Measurements from ENCODE around the gene STXBP5. TPM values are rescaled to one million over a fixed set of nuclear protein-coding genes. Genes with fewer than 3 reads are reported as not detected.
"Not testable (repeated sequence)": the region's sequence is repeated elsewhere in the genome, so short reads cannot be mapped to it uniquely, and the experiment has no call there.

STXBP5 gene
- total RNA-seq, 6 donors from 2014 or later, result 10.5 to 26.5 (median 15.7) TPM

- H3K36me3 ChIP-seq, result peaks cover 0 to 11% (median 0%) of the 10 kb centered on the region in 4 donors
- H3K9me3 ChIP-seq, result no peaks in the 10 kb centered on the region
- no peaks in the 10 kb centered on the region for H3K4me1 ChIP-seq
- H3K27me3 ChIP-seq, result no peaks in the 10 kb centered on the region
- DNase-seq (no peak), ATAC-seq (ENCODE audit: low FRiP score in 2 of 2) (no peak)
- WGBS, 2 donors, result 91 to 92% methylated on average over 1 of the region's 1 CpG
- TF ChIP-seq POLR2AphosphoS5 (IDR thresholded peaks at IDR 0.05), result no peak
- TF ChIP-seq EP300 (IDR thresholded peaks at IDR 0.05), result no peak
- no peak for TF ChIP-seq CTCF (IDR thresholded peaks at IDR 0.05)
- no peak for TF ChIP-seq POLR2A (IDR thresholded peaks at IDR 0.05)
- H3K4me3 ChIP-seq, result no peak overlapping the region
- H3K27ac ChIP-seq, result no peak overlapping the region
Measured at GRCh38 chr6:147372806-147373205, 168.6 kb downstream of the STXBP5 start.

GRCh38 chr6:147378819-147379218 is 174.6 kb downstream of the STXBP5 start:
- H3K27ac ChIP-seq, result no peak overlapping the region
- 100% methylated on average over 1 of the region's 1 CpG for WGBS, 2 donors
- ATAC-seq (ENCODE audit: low FRiP score in 2 of 2) (no peak), DNase-seq (no peak)
- H3K4me1 ChIP-seq, result no peaks in the 10 kb centered on the region
- H3K4me3 ChIP-seq, result no peak overlapping the region
- peaks cover 0 to 41% (median 7%) of the 10 kb centered on the region in 4 donors for H3K36me3 ChIP-seq
- no peaks in the 10 kb centered on the region for H3K9me3 ChIP-seq
- H3K27me3 ChIP-seq, result no peaks in the 10 kb centered on the region
- TF ChIP-seq CTCF (IDR thresholded peaks at IDR 0.05), result no peak
- no peak for TF ChIP-seq POLR2AphosphoS5 (IDR thresholded peaks at IDR 0.05)
- TF ChIP-seq POLR2A (IDR thresholded peaks at IDR 0.05), result no peak
- TF ChIP-seq EP300 (IDR thresholded peaks at IDR 0.05), result no peak

- peaks cover 0 to 52% (median 7%) of the 10 kb centered on the region in 4 donors for H3K36me3 ChIP-seq
- WGBS, 2 donors, result 95 to 100% methylated on average over 3 of the region's 3 CpGs
Measured at GRCh38 chr6:147380841-147381240, 176.6 kb downstream of the STXBP5 start.

GRCh38 chr6:147381712-147382111 is 177.5 kb downstream of the STXBP5 start:
- no peak overlapping the region for H3K4me3 ChIP-seq
- WGBS, 2 donors, result 91 to 93% methylated on average over 3 of the region's 3 CpGs

More at GRCh38 chr6:147380841-147381240, 176.6 kb downstream of the STXBP5 start:
- not testable (repeated sequence) for H3K9me3 ChIP-seq; H3K27me3 ChIP-seq; H3K4me1 ChIP-seq; H3K27ac ChIP-seq; DNase-seq; ATAC-seq (ENCODE audit: low FRiP score in 2 of 2); H3K4me3 ChIP-seq

GRCh38 chr6:147382945-147383554 is 178.8 kb downstream of the STXBP5 start:
- Histone ChIP-seq H3K9me3 (no peaks in the 10 kb centered on the region), H3K4me3 (no peak overlapping the region), H3K27me3 (no peaks in the 10 kb centered on the region), H3K36me3 (peaks cover 0 to 45% (median 7%) of the 10 kb centered on the region in 4 donors), H3K4me1 (no peaks in the 10 kb centered on the region), H3K27ac (no peak overlapping the region)
- WGBS, 2 donors, result 91 to 94% methylated on average over 6 of the region's 6 CpGs
- DNase-seq (no peak), ATAC-seq (ENCODE audit: low FRiP score in 2 of 2) (no peak)
- TF ChIP-seq CTCF (IDR thresholded peaks at IDR 0.05) (peak in 3 of 6 experiments; percentile 11 to 31 (median 22)), POLR2A (IDR thresholded peaks at IDR 0.05) (no peak)

More at GRCh38 chr6:147381712-147382111, 177.5 kb downstream of the STXBP5 start:
- no peak for ATAC-seq (ENCODE audit: low FRiP score in 2 of 2)
- Histone ChIP-seq H3K36me3 (peaks cover 0 to 52% (median 7%) of the 10 kb centered on the region in 4 donors), H3K4me1 (no peaks in the 10 kb centered on the region), H3K27ac (no peak overlapping the region), H3K9me3 (no peaks in the 10 kb centered on the region), H3K27me3 (no peaks in the 10 kb centered on the region)
- no peak for DNase-seq
- no peak for TF ChIP-seq CTCF (IDR thresholded peaks at IDR 0.05)
- TF ChIP-seq POLR2AphosphoS5 (IDR thresholded peaks at IDR 0.05), result no peak
- TF ChIP-seq EP300 (IDR thresholded peaks at IDR 0.05), result no peak
- no peak for TF ChIP-seq POLR2A (IDR thresholded peaks at IDR 0.05)

Measured in upper lobe of left lung (tissue), 6 donors.